GM19455 (cell line): Measurements from ENCODE around the gene SLC17A9.

Experiments used
- ATAC-seq: cut with Tn5 transposase; IDR thresholded peaks from one replicate; pipeline ENCODE4 v1.9.1; 2021; ENCODE audit not compliant: unreplicated experiment

SLC17A9 gene

GRCh38 chr20:62980380-62980960 is 28.0 kb downstream of the SLC17A9 start:
- no peak for ATAC-seq

GRCh38 chr20:62980970-62981369 is 28.5 kb downstream of the SLC17A9 start:
- ATAC-seq, result no peak

DNA sequence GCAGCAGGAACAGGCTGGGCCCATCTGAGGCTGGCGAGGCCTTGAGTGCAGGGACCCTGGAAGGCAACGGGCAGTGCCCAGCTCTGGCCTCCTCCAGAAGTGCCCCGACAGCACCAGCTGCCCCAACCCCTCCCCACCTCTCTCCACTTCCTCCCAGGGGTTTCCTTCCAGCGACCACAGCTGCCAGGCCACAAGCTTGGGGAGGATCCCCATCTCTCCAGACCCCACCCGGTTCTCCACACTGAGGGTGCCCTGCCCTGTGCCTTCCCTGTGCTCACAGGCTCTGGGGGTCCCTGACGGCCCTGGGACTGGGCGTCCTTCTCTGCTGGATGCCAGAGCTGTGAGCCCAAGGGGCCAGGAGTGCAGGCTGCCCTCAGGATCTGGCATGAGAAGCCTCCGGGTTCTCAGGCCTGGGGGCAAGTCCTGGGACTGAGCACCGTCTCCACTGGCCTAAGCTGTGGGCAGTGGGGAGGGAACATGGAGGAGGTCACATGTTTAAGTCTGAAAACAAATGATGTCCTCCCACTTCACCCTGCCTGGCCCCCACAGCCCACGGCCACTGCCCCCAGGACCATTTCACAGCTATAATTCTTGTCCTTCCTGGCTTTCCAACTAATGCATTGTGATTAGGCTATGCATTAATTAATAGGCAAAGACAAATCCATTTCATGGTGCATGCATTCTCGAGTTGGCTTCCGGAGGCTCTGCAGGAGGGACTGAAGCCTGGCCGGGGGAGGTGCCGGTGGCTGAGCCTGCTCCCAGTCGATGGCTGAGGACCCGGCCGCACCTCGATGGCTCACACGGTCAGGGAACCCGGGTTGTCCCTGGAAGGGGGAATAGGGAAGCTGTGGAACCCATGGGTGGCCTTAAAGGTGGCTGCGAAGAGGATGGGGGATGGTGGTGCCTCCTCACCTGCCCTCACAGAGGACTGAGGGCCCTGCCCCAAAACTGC is 29.9 kb downstream of the SLC17A9 start:
- ATAC-seq, result no peak

DNA sequence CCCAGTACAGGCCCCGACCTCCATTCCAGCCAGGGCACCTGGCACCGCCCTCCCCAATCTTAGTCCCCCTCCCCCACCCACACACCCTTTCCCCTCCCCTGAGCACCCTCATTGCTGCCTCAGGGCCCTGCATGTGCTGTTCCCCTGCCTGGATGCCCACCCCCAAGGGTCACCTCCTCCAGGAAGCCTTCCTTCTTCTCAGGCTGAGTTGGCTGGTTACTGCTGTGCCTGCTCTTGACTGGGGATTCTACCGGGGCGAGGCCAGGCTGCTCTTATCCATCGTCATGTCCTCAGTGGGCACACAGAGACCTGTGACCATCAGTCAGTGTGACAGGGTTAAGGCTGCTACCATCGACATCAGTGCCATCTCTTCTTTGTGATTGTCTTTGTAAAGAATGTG is 30.7 kb downstream of the SLC17A9 start:
- no peak for ATAC-seq

DNA sequence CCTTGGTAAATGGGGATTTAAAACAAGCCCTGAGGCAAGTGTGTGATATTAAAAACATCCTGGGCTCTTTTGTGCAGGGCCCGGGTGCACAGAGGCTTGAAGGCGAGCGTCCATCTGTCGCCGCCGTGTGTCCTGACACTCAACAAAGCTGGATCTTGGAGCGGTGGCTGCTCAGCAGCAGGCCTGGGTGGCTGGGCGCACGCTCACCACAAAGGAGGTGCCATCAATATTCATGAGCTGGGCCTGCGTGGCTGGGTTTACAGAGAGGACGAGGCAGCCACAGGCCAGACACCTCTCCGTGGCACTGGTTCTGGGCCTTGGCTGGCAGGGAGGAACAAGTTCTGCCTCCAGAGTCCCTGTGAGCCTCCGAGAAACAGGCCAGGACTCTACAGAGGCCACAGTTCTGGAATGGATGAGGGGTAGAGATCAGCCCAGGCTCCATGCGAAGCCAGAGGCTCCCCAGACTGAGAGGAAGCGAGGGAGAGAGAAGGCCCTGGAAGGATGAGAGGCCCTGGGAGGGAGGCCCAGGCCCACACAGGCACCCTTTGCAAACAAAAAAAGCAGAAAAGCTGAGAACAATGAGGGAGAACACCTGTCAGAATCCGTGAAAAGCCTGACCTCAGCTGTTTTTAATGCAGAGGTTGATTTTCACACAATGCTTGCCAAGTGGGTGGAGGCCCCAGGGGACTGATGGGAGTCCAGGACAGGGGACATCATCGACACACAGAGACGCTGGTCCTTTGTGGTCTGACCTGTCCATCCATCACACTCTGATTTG is 32.3 kb downstream of the SLC17A9 start:
- ATAC-seq, result no peak

DNA sequence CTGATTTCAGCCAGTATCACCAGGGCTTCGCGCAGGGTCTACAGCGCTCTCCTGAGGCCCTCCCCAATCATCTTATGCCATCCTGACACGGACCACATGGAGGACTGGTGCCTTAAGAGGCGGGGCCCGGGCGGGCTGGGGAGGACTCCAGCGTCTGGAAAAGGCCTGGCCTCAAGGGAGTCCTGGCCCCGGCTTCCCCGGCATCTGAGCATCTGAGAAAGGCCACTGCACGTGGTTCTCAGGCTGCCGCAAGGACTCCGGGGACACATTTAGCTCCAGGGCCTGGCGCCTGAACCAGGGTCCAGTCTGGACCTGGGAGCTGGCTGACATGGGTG is 32.9 kb downstream of the SLC17A9 start:
- no peak for ATAC-seq

GRCh38 chr20:62986257-62986800 is 33.8 kb downstream of the SLC17A9 start:
- ATAC-seq, result no peak

DNA sequence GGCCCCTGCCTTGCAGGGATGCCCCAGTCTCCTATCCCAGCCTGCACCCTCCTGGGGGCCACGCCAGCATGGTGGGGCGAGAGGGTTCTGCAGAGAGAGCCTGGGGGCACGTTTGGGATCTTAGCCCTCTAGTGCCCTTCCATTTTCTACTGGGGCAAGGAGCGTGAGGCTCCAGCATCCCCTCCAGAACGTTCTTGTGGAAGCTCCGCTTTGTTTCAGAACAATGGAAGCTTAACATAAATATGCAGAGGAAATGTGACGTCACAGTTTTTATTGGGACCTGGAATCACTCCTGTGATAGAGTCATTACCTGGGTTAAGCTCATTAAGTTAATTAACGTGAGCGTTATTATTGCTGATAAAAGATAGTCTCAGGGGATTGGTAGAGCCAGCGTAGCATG is 34.6 kb downstream of the SLC17A9 start:
- ATAC-seq, result no peak

- ATAC-seq, result no peak
These were observed 36.7 kb downstream of the SLC17A9 start for GRCh38 chr20:62989201-62989601.

GRCh38 chr20:62990306-62990825 is 37.9 kb downstream of the SLC17A9 start:
- ATAC-seq, result no peak

DNA sequence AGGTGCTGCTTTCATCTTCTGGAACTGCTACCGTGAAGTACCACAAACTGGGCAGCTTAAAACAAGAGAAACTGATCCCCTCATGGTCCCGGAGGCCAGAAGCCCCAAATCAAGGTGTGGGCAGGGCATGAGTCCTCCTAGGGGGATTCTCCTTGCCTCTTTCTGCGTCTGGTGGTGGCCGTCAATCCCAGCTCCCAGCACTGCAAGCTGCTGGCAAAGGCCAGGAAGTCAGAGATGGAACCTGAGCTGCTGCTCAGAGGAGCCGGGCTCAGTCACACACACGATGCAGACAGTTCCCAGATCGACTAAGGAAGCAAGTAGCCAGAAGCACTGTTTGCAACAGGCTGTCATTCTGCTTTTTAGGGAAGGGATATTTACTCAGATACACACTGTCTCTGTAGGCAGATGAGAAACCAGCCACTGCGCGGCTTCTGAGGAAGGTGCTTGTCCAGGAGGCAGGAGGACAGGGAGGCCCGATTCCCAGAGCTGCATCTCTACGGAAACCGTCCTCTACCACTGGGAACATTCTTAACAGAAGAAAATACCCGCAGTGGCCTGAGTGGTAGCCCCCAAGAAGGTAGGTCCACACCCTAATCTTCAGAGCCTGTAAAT is 38.8 kb downstream of the SLC17A9 start:
- ATAC-seq, result no peak

DNA sequence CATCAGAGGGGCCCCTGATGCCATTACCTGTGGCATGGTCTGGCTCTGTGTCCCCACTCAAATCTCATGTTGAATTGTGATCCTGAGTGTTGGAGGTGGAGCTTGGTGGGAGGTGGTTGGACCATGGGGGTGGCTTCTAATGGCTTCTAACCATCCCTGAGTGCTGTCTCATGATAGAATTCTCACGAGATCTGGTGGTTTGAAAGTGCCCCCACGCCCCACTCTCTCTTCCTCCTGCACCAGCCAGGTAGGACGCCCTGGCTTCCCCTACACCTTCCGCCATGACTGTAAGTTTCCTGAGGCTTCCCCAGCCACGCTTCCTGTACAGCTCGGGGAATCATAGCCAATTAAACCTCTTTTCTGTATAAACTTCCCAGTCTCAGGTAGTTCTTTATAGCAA is 39.4 kb downstream of the SLC17A9 start:
- no peak for ATAC-seq

DNA sequence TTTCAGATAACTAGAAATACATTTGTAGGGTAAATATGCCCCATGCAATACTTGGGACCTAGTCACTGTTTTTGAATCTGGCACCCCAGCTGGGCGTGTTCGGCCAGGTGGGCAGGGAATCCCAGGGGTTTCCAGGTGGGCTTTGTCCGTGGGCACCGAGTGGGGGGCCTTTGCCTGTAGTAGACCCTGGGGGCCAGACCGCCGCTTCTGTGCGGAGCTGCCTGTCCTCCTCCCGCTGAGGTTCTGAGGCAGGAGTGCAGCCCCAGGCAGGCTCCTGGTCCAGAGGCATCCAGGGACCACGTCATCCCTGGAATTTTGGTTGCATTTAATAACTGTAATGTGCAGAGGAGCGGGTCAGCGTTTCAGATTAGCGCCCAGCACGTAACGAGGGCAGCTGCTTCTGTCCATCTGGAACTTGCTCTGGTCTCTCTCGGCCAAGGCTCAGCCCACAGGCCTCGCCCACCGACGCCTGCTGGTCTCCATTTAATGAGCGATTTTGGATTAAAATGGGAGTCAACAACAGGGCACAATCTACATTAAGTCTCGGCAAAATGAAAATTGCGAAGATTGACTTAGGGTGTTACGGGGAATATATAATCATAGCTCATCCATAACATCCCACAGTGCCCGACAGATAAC is 41.5 kb downstream of the SLC17A9 start:
- no peak for ATAC-seq

- no peak for ATAC-seq
These were observed 42.4 kb downstream of the SLC17A9 start for GRCh38 chr20:62994869-62995281.

- ATAC-seq, result no peak
These were observed 43.0 kb downstream of the SLC17A9 start for GRCh38 chr20:62995481-62995880.

DNA sequence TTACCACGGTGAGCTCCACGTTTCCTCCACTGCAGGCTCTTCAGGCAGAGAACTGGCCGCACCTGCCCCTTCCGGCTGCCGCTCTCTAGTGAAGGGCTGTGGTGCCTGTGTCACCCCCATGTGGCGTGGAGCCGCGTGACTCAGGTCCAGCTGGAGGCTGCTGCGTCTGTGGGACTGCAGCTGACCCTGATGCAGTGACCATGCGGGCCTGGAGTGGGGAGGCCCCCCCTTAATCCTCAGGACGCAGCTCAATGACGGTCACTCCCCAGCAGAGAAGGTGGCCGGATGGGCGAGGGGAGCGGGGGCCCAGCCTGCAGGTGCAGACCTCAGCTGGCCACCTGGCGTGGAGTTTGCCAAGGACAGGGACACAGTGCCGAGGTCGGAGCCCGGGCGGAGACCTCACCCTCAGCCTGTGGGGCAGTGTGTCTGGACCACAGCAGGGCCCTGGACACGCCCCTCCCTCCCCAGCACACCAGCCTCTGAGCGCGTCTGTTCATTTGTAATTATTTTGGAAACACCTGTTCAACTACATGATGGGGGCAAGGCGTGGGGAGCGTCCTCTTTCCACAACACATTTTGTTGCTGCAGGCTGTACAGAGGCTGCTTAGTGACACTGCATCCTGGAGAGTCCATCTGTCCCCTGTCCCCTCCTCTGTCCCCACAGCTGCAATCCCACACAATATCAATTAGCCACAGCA is 43.5 kb downstream of the SLC17A9 start:
- ATAC-seq, result no peak

DNA sequence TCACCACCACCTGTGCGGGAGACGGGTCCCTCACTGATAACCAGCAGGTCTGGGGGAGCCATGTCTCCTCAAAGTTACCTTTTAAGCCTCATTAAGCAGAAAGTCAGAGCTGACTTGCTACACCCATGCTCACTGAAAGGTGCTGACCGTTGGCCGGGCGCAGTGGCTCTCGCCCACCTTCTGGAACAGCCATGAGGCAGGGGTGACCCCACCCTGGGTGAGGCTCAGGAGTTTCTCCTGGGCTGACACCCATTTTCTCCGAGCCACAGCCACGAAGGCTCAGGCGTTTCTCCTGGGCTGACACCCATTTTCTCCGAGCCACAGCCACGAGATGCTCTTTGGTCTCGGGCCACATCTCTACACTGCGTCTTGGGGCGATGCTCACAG is 44.1 kb downstream of the SLC17A9 start:
- ATAC-seq, result no peak

GRCh38 chr20:62997417-62998035 is 45.0 kb downstream of the SLC17A9 start:
- ATAC-seq, result no peak

- no peak for ATAC-seq
These were observed 45.9 kb downstream of the SLC17A9 start for GRCh38 chr20:62998449-62998848.
